OCI-LY1 (cell line): ENCODE data around the gene TULP3.

Experiments
- CTCF ChIP-seq: fragments of 200-600 bp; sonication (generic), shearing (Covaris generic); IDR thresholded peaks from 2 replicates; pipeline ENCODE4 v1.5.1; 2017; ENCODE audit warnings: mild to moderate bottlenecking, antibody characterized with exemption, low read length, moderate library complexity, mixed read lengths
- EZH2 ChIP-seq: fragments of 200-600 bp; sonication (generic), shearing (Covaris generic); IDR thresholded peaks from 2 replicates; pipeline ENCODE4 v1.8.0; 2017; ENCODE audit warnings: borderline replicate concordance, mixed run types, mild to moderate bottlenecking, antibody characterized with exemption, low read length, moderate library complexity, mixed read lengths

- TF ChIP-seq CTCF (no peak), EZH2 (no peak)
Measured at GRCh38 chr12:2902272-2902880, 11.7 kb downstream of the TULP3 start.
